Skeletal muscle satellite cell (primary cell): ENCODE results near the gene DOCK2.
"Not testable (repeated sequence)": the region's sequence is repeated elsewhere in the genome, so short reads cannot be mapped to it uniquely, and the experiment has no call there.

Experiments
- H3K27me3 ChIP-seq: 2 replicates; pipeline ENCODE4 v1.7.0; 2013; ENCODE audit warnings: low read length; ENCODE audit not compliant: control insufficient read depth, insufficient read depth
- H3K36me3 ChIP-seq: 2 replicates; pipeline ENCODE4 v1.7.0; 2013; ENCODE audit warnings: mild to moderate bottlenecking, control low read depth, low read length; ENCODE audit not compliant: insufficient read depth
- H3K4me1 ChIP-seq: 2 replicates; pipeline ENCODE4 v1.7.0; 2013; ENCODE audit warnings: low read length; ENCODE audit not compliant: control insufficient read depth, insufficient read depth
- H3K4me2 ChIP-seq: 2 replicates; pipeline ENCODE4 v1.7.0; 2013; ENCODE audit warnings: mild to moderate bottlenecking, low read length
- H3K4me3 ChIP-seq: 2 replicates; pipeline ENCODE4 v1.7.0; 2013; ENCODE audit warnings: low read length
- H3K9ac ChIP-seq: 2 replicates; pipeline ENCODE4 v1.7.0; 2013; ENCODE audit warnings: mild to moderate bottlenecking, low read depth, low read length, moderate library complexity
- H3K9me3 ChIP-seq: replicated peaks from 2 replicates; pipeline ENCODE4 v1.7.0; 2013; ENCODE audit warnings: mild to moderate bottlenecking, control low read depth, low read length

The DOCK2 gene

DNA sequence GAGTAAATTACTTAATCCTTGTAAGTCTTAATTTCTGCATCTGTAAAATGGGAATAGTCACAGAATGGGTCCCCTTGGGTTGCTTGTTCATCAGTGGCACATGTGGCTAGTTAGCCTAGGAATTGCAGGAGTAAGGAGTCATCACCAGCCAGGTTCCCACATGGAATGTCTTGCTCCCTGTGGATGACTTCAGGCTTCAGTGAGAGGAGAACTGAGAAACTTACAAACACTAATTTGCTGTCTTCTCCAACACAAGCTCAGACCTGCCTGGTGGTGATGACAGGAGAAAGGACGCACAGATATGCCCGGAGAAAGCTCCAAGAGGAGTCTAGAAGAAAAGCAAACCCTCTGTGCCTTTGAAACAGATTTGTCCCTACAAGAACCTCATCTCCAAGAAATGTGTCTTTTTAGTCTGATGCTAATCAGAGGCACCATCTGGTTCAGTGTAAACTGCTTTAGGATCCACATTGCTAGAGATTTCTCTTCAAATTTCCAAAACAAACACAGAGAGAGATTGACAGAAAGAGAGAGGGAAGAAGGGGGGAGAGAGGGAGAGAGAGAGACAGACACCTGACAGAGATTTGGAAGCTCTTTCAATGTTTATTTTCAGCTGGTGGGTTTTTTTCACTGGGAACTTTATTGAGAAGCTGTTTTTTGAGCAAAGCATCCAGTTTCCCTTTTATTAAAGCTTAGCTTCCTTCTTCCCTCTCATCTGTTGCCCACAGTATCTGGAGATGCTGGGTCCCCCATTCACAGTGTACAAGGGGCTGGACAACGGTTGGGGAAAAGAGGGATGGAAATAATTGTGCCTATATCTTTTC lies 128.3 kb downstream of the DOCK2 start:
- H3K9ac ChIP-seq, result no peak overlapping the region
- H3K9me3 ChIP-seq, result no peaks in the 10 kb centered on the region
- H3K27me3 ChIP-seq, result no peaks in the 10 kb centered on the region
- H3K36me3 ChIP-seq, result no peaks in the 10 kb centered on the region
- peaks cover 13% of the 10 kb centered on the region for H3K4me1 ChIP-seq
- H3K4me2 ChIP-seq, result no peak overlapping the region
- no peak overlapping the region for H3K4me3 ChIP-seq

DNA sequence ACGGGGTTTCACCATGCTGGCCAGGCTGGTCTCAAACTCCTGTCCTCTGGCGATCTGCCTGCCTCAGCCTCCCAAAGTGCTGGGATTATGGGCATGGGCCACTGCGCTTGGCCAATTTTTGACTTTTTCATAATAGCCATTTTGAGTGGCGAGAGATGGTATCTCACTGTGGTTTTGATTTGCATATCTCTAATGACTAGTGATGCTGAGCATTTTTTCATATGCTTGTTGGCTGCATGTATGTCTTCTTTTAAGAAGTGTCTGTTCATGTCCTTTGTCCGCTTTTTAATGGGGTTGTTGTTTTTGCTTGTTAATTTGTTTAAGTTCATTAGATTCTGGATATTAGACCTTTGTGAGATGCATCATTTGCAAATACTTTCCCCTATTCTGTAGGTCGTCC lies 129.9 kb downstream of the DOCK2 start:
- H3K4me2 ChIP-seq, H3K36me3 ChIP-seq: not testable (repeated sequence)

DNA sequence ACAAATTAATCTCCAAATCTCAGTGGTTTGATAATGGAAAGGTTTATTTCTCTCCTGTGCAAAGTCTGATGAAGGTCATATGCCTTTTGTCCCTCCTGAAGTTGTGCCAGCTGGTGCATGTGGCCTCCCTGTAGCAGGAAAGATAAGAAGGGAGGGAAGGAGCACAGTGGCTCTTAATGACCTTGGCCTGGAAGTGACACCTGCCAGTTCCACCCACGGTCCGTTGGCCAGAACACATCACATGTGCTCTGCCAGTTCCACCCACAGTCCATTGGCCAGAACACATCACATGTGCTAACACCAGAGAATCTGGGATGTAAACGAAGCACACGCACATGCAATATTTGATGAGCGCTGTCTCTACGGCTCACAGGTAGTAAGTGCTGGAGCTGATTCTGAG lies 130.9 kb downstream of the DOCK2 start:
- H3K4me2 ChIP-seq, result no peak overlapping the region
- no peak overlapping the region for H3K9ac ChIP-seq
- H3K27me3 ChIP-seq, result no peaks in the 10 kb centered on the region
- no peaks in the 10 kb centered on the region for H3K36me3 ChIP-seq
- peaks cover 12% of the 10 kb centered on the region for H3K4me1 ChIP-seq
- no peaks in the 10 kb centered on the region for H3K9me3 ChIP-seq
- no peak overlapping the region for H3K4me3 ChIP-seq

More for the DNA sequence above, 129.9 kb downstream of the DOCK2 start:
- peaks cover 18% of the 10 kb centered on the region for H3K4me1 ChIP-seq
- not testable (repeated sequence) for H3K27me3 ChIP-seq, H3K4me3 ChIP-seq, H3K9me3 ChIP-seq, H3K9ac ChIP-seq

DNA sequence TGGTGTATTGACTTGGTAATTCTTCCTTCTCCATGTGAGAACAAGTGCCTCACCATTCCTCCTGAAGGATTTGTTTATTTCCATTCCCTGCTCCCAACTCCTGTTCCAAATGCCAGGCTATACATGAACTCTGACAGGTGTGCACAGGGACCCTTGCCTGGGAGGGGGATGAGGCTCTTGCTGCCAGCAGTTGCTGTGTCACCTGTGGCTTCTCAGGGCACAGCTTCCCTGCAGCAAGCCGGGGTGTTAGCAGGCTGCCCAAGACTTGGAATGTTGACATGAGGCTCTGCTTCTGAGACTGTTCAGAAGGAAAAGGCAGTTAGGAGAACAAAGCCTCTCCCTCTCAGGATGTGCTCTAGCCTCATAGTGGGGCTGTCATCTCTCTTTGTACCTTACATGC lies 131.3 kb downstream of the DOCK2 start:
- H3K4me2 ChIP-seq, result no peak overlapping the region
- no peaks in the 10 kb centered on the region for H3K9me3 ChIP-seq
- H3K9ac ChIP-seq, result no peak overlapping the region
- no peaks in the 10 kb centered on the region for H3K27me3 ChIP-seq
- peaks cover 8% of the 10 kb centered on the region for H3K4me1 ChIP-seq
- no peaks in the 10 kb centered on the region for H3K36me3 ChIP-seq
- H3K4me3 ChIP-seq, result no peak overlapping the region

DNA sequence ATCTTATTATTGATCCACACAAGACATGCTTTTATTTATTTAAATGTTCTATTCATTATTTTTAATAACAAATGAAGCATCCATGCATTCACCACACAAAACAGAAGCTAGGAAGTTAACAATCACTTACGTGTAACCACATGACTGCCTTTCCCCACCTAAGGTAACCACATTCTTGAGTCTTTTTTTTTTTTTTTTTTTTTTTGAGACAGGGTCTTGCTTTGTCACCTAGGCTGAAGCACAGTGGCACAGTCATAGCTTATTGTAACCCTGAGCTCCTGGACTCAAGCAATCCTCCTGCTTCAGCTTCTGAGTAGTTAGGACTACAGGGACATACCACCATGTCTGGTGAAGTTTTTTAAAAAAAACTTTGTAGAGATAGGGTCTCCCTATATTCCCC lies 133.0 kb downstream of the DOCK2 start:
- Histone ChIP-seq H3K27me3 (no peaks in the 10 kb centered on the region), H3K36me3 (no peaks in the 10 kb centered on the region), H3K4me1 (peaks cover 7% of the 10 kb centered on the region), H3K4me3 (no peak overlapping the region), H3K9ac (no peak overlapping the region), H3K9me3 (no peaks in the 10 kb centered on the region), H3K4me2 (no peak overlapping the region)

DNA sequence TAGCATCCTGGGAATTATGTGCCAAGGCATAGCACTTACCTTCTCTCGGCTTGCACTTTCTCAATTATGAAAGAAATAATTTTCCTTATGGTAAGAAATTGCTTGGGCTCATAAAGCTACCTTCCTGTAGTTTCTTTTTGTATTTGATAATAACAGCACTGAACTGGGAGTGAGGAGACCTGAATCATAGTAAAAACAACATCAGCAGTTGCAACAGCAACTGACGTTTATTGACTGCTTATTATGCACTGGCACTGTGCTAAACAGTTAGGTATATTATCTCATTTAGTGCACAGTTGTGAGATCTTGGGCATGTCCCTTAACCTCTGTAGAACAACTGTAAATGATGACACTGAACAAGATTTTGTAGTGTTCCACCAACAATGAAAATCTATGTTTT lies 135.2 kb downstream of the DOCK2 start:
- no peaks in the 10 kb centered on the region for H3K36me3 ChIP-seq

DNA sequence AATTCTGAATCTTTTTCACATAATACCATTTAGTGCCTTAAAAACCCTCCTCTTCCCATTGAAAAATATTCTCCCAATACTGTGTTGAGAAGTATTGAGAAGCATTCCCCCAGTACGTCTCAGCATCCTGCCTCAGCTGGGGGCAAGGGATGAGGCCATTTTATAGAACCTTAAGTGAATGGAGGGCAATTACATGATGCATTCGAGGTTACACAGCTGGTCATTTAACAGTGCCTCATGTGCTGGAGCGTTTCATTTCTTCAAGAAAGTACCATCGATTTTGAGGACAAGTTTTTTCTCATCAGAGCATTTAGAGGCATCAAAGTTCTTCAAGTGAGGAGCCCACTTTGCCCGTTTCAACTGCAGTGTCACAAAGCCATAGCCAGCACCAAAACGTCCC lies 135.6 kb downstream of the DOCK2 start:
- no peak overlapping the region for H3K4me2 ChIP-seq
- no peak overlapping the region for H3K9ac ChIP-seq
- no peaks in the 10 kb centered on the region for H3K9me3 ChIP-seq
- no peak overlapping the region for H3K4me3 ChIP-seq
- no peaks in the 10 kb centered on the region for H3K27me3 ChIP-seq
- peaks cover 7% of the 10 kb centered on the region for H3K4me1 ChIP-seq
- no peaks in the 10 kb centered on the region for H3K36me3 ChIP-seq

More for the DNA sequence above, 135.2 kb downstream of the DOCK2 start:
- Histone ChIP-seq H3K9ac (no peak overlapping the region), H3K4me3 (no peak overlapping the region), H3K27me3 (no peaks in the 10 kb centered on the region), H3K4me1 (peaks cover 7% of the 10 kb centered on the region), H3K9me3 (no peaks in the 10 kb centered on the region), H3K4me2 (peak overlapping the region; percentile 14)

DNA sequence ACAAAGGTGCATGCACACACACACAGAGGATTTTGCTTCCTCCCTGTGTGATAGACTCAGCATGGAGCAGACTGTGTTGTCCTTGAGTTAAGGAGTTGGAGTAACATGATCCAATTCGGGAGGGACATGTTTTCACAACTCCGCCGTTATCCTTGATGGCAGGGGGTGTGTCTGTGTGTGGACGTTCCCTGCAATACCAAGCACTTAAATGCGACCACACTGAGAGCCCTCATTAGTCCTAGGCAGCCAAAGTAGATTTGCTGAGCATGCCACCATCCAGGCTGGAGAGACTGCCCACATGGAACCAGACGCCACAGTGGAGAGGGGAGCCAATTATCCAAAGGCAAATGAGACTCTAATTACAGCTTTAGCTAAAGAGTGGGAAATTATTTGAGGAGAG lies 140.1 kb downstream of the DOCK2 start:
- Histone ChIP-seq H3K4me3 (no peak overlapping the region), H3K4me1 (peaks cover under 1% of the 10 kb centered on the region), H3K27me3 (no peaks in the 10 kb centered on the region), H3K9ac (no peak overlapping the region), H3K9me3 (no peaks in the 10 kb centered on the region), H3K4me2 (no peak overlapping the region), H3K36me3 (no peaks in the 10 kb centered on the region)

DNA sequence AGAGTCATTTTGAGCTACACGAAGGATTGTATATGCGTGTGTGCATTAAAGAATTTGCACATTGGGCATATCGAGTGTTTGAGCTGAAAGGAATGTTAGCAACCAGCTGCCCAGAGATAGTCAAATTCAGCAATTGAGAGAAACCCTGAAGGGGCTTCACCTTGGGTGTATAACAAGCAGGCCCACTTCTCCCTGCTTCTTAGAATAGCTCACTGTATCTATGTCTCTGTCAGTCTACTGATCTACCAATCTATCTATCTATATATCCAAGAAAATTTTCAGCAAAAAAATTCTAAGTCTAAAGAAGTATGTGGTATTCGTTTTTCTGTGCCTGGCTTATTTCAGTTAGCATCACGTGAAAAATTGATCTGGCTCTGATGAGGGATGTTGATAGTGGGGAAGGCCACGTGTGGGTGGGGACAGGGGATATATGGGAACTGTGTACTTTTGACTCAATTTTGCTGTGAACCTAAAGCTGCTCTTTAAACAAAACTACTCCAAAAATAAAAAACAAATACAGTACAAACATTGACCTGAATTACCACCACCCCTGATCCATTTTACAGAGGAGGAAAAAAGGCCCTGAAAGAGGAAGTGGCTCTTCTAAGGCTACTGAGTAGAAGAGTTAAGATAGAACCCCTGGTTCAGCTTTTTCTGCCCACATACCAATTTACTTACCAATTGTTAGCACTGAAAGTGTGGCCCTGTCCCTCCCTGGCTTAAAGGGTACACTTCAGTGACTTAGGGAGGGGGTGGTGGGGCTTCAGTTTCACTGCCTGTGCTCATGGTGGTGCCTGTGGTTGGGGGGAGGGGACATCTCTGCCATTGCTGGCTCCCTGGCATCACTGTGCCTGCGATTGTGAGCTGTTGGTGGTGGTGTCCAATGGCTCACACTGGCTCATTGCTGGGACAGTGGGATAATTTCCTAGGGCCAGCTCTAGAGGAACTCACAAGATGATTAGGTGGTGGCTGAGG lies 141.8 kb downstream of the DOCK2 start:
- Histone ChIP-seq H3K9me3 (no peaks in the 10 kb centered on the region), H3K36me3 (no peaks in the 10 kb centered on the region), H3K4me1 (no peaks in the 10 kb centered on the region), H3K9ac (no peak overlapping the region), H3K4me3 (no peak overlapping the region), H3K4me2 (no peak overlapping the region), H3K27me3 (no peaks in the 10 kb centered on the region)

DNA sequence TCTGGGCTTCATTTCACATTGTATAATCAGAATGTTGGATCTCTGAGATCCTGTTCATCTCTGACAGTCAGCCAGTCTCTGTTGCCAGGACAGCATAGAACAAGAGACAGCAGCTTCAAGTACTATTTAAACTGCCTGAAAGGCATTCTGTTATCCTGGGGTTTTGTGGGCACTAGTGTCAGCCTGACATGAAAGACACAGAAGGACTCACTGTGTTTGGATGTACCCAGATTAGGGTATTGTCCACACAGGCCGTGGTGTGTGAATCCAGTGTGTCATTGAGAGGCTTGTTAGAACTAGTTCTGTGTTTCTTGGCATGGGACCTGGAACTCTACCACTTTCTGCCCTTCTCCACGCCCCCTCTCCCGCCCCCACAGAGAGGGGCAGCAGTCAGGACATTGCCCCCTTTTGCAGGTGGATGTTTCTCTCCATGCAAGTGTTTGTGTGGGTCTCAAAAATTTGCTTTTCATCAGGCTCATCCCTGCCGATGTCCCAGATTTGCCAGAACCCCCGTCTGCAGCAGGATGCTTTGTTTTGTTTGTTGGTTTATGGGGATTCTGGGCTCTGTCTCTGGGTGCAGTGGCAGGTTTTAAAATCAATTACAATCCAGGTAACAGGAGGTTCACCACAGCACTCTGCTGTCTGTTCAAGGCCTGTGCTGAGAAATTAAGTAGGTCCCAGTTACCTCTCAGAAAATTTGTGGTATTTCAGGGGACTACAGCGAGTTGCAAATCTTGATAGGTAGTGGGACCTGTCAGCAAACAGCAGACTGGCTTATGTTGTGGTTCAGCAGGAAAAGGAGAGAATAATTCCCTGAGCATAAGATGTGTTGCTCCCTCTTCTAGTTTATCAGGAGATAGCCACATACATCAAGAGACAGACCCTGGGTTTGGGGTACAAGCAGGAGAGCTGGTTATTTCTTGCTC lies 144.6 kb downstream of the DOCK2 start:
- H3K4me2 ChIP-seq, result no peak overlapping the region
- no peaks in the 10 kb centered on the region for H3K36me3 ChIP-seq
- H3K4me3 ChIP-seq, result no peak overlapping the region
- no peaks in the 10 kb centered on the region for H3K9me3 ChIP-seq
- H3K9ac ChIP-seq, result no peak overlapping the region
- no peaks in the 10 kb centered on the region for H3K27me3 ChIP-seq
- H3K4me1 ChIP-seq, result peaks cover 6% of the 10 kb centered on the region
